Stimulated activated CD4-positive, alpha-beta T cell treated with anti-CD3 and anti-CD28 coated beads, Interleukin-1b, Interleukin-23, amount 100 ng/mL, for 1 hour (primary cell): ENCODE data around the gene SLC29A1.
"Not testable (repeated sequence)": the region's sequence is repeated elsewhere in the genome, so short reads cannot be mapped to it uniquely, and the experiment has no call there.

Source experiments
- DNase-seq, 2 donors: peaks; one replicate each; pipeline ENCODE4 v3.0.0-alpha.2; 2020; ENCODE audit warnings: low read depth in 2 of 2

Gene SLC29A1

DNA sequence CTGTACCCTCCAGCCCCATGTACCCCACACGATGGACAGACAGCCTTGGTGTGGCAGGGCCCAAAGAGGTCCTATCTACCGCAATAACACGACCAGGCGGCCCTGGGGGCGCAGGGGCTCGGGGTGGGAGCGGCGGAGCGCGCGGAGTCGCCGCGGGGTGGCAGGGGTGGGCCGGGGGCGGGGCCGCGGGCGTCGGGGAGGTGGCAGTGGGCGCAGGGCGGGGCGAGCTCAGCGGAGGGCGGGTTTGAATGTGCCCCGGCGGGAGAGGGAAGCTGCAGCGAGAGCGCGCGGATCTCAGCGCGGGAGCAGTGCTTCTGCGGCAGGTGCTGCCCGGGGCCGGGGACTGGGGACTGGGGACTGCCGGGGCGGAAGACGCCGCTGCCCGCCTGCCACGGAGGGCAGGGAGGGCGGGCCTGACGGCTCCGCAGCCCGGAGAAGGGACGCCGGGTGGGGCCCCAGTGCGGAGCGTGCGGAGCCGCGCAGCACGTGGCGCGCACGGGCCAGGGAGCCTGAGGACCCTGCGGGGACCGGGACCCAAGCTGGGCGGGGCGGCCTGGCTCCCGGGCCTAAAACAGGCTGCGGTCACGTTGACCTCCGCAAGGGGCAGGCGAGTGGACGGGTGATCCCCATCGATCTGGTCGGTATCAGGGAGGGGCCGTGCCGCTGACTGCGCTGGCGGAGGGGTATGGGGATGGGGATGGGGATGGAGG lies at the start of gene SLC29A1:
SLC29A1 (plus strand) TSS at position 277 of the 710 bp plus-strand sequence. CDS start 3,719 bp downstream, outside the sequence.
- peak; percentile 56 to 78 for DNase-seq

DNA sequence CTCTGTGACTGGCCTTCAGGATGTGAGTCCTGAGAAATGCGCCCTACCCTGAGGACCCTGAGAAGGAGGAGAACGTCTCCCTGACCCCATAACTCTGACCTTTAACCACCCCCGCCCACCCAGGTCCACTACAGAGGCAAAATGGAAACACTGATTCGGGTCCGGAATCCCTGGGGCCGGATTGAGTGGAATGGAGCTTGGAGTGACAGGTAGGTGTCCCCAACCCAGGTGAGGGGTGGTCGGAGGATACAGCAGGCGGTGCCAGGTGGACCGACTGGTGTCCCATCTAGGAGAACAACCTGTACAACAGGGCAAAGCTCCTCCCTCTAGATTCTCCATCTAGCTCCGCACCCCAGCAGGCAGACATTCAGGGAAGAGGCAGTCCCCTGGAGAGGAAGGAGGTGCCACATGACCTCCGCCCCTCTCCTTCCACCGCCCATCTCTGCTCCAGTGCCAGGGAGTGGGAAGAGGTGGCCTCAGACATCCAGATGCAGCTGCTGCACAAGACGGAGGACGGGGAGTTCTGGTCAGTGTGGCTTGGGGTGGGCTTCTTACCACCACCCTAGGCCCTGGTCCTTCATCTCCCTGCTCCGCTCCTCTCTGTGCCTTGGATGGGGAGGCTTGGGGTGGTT lies 47.1 kb upstream of the SLC29A1 start:
- no peak for DNase-seq

DNA sequence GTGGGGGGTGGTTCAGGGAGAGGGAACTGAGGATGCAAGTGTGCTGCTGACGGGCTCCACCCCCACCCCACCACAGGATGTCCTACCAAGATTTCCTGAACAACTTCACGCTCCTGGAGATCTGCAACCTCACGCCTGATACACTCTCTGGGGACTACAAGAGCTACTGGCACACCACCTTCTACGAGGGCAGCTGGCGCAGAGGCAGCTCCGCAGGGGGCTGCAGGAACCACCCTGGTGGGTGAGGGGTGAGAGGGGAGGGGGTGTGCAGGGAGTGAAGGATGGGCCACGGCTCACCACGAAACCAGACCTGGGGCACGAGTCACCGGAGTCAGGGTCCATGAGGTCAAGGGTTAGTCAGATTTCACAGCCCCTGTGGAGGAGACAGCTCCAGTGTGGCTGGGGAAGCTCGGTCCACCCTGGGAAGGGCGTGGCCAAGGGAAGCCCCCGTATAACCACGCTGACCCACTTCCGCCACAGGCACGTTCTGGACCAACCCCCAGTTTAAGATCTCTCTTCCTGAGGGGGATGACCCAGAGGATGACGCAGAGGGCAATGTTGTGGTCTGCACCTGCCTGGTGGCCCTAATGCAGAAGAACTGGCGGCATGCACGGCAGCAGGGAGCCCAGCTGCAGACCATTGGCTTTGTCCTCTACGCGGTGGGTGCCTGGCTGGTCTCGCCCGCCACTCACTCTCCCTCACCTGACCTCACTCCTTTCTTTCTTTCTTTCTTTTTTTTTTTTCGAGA lies 46.5 kb upstream of the SLC29A1 start:
- DNase-seq: no peak

DNA sequence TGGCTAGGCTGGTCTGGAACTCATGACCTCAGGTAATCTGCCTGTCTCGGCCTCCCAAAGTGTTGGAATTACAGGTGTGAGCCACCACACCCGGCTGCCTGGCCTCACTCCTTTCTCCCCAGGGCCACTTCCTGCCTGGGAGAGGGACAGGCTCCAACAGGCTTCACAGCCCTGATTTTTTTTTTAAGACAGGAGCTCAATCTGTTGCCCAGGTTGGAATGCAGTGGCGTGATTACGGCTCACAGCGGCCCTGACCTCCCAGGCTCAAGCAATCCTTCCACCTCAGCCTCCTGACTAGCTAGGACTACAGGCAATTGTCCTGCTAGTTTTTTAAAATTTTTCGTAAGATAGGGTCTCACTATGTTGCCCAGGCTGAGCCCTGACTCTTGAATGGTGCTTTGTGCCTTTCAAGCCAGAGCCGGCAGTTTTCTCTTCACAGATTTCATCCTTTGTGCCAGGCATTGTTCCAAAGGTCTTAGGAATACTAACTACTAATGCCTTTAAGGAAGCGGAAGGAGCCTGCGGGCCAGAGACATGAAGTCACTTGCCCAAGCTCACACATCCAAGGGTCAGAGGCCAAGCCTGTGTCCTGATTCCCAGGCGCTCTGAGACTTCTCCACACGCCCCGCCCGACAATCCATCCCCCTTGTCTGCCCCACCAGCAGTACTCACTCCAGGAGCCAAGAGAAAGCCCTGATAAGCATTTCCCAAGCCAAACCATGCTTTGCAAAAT lies 45.5 kb upstream of the SLC29A1 start:
- no peak for DNase-seq

DNA sequence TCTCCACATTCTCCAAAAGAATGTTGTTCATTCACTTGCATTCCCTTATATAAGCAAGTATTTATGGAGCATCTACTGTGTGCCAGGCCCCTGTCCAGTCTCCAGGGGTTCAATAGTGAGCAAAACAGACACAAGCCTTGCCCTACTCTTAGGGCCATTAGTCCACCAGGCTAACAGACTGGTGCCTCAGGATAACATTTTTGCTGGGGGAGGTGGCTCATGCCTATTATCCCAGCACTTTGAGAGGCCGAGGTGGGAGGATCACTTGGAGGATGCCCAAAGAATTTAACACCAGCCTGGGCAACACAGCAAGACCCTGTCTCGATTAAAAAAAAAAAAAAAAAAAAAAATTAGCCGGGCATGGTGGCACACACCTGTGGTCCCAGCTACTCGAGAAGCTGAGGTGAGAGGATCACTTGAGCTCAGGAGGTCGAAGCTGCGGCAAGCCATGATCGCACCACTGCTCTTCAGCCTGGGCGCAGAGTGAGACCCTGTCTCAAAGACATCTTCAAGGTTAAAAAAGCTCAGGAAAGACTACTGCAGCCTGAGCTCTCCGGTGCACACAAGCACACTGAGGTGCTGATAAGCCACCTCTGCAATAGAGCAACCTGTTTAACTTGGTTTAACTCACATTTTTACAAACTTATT lies 44.8 kb upstream of the SLC29A1 start:
- DNase-seq: no peak

DNA sequence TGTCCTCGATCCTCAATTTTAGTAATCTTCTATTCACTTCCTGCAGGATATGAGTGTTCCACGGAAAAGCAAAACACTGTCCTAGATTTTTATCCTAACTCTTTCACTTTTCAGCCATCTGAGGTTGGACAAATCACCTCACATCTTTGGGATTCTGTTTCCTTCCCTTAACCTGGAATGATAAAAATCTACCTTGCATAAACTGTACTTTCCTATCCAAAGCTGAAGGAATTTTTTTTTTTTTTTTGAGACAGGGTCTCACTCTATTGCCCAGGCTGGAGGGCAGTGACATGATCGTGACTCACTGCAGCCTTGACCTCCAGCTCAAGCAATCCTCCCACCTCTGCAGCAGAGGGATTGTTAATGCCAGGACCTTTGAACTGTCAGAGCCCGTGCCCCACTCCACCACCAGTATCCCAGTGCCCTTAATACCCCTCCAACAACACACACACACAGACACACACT lies 44.3 kb upstream of the SLC29A1 start:
- no peak for DNase-seq

DNA sequence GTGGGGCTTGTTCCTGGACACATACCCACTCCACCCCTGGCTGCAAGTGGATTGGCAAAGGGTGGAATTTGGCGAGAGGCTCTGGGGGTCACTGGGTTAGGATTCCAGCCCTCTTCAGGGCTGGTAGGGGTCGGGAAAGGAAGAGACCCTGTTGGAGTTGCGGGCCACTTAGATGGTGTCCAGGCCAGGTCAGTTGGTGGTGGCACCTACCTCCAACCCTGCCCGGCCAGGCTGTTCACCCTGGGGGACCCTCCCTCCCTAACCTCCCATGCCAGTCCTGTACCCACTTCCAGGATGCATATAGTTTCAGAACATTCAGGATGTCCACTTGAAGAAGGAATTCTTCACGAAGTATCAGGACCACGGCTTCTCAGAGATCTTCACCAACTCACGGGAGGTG lies 43.7 kb upstream of the SLC29A1 start:
- no peak for DNase-seq

DNA sequence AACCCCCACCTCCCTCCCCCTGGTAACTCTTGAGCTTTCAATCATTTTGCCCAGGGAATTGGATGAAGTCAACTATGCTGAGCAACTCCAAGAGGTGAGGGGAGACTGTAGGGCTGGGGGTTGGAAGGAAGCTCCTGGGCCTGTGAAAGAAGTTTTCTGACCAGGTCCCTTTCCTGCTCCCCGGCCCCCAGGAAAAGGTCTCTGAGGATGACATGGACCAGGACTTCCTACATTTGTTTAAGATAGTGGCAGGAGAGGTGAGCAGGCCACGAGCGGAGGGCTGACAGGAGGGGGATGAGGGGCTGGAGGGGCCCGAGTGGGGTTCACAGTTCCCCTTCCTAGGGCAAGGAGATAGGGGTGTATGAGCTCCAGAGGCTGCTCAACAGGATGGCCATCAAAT lies 43.0 kb upstream of the SLC29A1 start:
- DNase-seq: no peak

DNA sequence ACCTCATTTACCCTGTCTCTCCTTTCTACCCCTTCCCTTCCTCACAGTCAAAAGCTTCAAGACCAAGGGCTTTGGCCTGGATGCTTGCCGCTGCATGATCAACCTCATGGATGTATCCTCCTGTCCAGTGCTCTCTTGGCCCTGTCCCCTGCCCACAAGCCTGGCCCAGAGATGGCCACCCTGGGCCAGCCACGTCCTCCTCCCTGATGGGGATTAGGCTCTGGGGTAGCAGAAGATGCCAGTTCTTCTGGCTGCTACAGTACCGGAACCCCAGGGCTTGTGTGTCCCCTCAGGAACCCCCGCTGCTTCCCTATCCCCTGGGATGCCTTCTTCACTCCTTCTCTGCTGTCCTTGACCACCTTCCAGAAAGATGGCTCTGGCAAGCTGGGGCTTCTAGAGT lies 42.5 kb upstream of the SLC29A1 start:
- no peak for DNase-seq

DNA sequence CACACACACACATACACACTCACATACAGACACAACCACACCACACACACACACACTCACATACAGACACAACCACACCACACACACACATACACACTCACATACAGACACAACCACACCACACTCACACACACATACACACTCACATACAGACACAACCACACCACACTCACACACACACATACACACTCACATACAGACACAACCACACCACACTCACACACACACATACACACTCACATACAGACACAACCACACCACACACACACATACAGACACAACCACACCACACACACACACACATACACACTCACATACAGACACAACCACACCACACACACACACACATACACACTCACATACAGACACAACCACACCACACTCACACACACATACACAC lies 41.6 kb upstream of the SLC29A1 start:
- not testable (repeated sequence) for DNase-seq

DNA sequence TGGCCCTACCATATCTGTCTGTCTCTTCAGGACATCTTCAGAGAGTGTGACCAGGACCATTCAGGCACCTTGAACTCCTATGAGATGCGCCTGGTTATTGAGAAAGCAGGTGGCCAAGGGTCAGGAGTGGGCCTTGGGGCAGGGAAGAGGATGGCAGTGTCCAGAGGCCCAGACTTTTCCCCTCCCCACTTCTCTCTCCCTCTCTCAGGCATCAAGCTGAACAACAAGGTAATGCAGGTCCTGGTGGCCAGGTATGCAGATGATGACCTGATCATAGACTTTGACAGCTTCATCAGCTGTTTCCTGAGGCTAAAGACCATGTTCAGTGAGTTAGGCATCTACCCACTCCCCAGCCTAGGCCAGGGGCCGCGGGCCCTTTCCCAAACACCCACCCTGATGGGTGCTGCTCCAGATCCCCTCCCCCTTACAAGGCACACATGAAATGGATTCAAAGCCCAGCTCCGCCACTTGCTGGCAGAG lies 40.4 kb upstream of the SLC29A1 start:
- DNase-seq: no peak

DNA sequence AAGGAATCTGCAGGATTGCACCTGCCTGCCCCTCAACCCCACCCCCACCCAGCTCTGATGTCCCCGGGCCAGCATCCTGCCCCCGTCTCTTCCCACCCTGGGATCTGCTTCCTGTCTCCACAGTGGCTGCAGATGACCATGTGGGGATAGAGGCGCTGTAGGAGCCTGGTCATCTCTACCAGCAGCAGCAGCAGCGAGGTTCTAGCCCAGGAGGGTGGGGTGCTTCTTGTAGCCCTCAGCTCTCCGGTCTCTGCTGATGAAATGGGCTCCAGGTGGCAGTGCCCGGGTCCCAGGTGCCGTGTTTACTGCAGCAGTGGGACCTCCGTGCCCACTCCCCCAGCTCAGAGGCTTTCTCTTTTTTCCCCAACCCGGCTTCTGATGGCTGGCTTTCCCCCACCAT lies 39.6 kb upstream of the SLC29A1 start:
- no peak for DNase-seq

DNA sequence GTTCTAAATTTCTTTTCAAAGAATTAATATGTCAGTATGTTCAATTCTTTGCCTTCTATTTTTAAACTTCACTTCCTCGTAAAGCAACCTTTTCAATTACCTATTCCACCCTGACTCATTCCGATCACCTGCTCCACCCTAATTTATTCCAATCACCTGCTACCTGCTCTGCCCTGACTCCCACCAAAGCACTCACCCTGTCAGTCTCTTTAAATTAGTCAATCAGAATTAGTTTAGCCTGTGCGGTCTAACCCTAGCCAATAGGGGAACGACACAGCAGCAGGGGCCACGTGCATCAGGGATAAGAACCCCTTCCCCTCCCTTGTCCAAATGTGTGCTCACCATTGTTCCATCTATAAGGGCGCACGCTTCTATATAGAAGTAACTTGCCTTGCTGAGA lies 38.0 kb upstream of the SLC29A1 start:
- DNase-seq: not testable (repeated sequence)

DNA sequence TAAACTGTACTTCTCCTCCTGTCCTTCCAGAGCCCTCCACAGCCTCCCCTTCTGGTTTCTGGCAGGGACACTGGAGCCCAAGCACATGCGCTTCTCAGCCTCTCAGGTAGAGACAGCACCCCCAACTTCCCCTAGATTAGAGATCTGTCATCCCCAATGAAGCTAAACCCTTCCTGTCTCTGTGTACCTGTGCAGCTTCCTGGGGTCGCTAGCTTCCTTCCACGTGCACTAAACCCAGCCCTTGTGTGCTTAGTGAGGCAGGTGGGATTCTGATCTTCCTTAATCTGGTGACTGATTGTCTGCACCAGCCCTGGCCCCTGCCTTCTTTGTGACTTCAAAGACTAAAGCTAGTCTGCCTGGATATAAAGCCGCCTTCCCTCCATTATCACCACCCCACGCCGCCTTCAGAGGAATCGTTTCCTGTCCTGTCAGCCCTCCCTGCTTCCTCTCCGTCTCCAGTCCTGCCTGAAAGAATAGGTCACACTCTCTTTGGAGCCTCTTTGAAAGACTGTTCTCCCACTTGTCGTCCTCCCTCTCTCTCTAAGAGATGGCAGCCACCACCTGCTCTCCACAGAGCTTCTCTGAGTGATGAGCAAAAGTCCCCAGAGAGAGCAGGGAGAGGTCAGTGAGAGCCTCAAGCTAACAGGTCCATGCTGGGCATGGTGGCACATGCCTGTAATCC lies 37.3 kb upstream of the SLC29A1 start:
- no peak for DNase-seq

DNA sequence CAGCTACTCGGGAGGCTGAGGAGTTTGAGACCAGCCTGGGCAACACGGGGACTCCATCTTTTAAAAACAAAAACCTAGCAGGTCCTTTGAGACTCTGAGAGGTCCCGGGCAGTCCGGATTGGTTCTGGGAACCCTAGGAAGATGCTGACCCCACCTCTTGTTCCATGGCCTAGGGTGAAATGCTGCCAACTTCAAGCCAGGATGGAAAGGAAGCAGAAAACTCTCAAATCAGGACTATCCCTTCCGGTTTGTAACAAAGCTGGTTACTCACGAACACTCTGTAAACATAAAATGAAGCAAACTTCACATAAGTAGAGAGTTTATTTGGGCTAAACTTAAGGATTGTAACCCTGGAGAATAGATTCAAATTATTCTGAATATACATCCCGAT lies 36.8 kb upstream of the SLC29A1 start:
- DNase-seq: no peak

DNA sequence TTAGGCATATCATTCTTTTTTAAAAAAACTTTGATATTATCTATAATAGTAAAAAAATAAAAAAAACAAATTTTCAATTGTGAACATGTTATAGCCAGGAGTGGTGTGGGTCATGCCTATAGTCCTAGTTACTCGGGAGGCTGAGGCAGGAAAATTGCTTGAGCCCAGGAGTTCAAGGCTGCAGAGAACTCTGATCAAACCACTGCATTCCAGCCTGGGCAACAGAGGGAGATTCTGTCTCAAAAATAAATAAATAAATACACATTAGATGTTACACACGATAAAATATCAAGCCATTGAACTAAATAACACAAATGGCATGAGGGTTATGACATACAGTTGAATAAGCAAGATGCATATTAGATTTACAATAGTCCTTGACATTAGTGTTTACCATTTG lies 34.6 kb upstream of the SLC29A1 start:
- DNase-seq: no peak

DNA sequence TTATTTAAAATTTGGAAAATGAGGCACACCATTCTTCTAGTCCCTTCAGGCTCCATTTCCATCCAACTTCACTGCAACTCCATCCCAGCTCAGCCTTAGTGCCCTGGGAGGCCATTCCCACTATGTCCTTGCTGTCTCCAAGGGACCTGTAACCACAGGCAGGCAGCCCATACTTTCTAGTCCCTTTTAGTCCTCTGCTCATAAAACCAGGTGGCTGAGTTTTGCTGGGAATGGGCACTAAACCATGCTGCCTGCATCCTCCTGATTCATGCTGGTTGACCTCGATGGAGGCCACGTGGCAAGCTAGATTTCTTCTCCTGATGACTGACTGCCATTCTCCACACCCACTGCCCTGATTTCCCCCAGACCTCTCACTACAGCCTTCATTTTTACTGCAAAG lies 34.1 kb upstream of the SLC29A1 start:
- no peak for DNase-seq

DNA sequence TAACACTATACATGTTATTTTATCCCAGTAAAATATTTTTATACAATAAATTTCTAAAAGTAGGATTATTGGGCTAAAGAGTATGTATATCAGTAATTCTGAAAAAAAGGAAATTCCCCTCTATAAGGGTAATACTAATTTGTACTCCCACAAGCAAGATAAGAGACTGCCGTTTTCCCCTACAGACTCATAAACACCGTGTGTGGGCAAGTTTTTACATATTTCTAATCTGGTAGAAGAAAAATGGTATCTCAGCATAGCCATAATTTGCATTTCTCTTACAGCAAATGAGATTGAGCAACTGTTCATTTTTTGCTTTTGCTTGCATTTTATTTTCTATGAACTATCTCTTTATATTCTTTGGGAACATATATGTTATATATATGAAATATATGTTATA lies 32.7 kb upstream of the SLC29A1 start:
- no peak for DNase-seq

DNA sequence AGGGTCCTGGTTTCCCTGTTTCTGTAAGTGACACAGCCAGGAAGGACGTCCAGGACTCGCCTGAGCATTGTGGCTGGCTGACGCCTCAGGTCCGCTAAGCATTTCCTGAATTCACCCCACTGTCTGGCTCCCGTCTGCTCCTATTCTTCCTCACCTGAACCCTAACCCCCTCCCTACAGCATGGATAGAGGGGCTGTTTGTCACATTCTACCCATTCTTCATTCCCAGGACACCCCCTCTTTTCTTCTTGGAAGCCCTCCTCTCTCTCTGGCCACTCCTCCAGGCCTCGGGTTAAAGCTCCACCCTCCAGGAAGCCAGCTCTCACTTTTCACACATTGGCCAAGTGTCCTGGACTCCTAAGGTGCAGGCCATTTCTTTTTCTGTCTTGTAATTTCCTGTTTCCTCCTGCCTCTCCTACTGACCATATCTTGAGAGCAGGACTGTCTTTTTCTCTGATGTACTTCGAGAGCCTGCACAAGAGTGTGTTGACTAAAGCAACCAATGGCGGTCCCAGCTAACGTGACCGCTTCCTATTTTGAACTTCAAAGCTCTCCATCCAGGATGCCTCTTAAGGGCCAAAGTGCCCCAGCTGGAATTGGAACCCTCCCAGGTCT lies 30.9 kb upstream of the SLC29A1 start:
- DNase-seq: no peak

DNA sequence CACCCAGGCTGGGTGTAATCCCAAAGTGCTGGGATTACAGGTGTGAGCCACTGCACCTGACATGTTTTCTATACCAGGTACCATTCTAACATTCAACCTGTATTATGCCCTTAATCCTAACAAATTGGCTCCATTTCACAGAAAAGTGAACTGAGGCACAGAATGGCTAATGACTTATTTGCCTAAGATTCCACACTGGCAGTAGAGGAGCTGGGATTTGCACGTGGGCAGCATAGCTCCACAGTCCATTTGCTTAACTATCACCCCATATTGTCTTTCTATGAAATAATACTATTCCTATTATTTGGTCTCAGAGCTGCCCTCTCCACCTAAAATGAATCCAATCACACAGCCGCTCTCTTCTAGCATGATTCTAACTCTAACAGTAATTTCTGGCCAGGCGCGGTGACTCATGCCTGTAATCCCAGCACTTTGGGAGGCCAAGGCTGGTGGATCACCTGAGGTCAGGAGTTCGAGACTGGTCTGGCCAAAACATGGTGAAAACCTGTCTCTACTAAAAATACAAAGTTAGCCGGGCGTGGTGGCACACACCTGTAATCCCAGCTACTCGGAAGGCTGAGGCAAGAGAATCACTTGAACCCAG lies 30.0 kb upstream of the SLC29A1 start:
- no peak for DNase-seq
